ENCODE data around the gene ATAD3C. TPM values are rescaled to one million over a fixed set of nuclear protein-coding genes. Genes with fewer than 3 reads are reported as not detected.
A peak's percentile ranks its signal among the peaks of the same experiment; 100 is the strongest.

ATAD3C gene
- polyA plus RNA-seq, 2 of the 4 experiments (the other 2 are of a cell fraction): not detected

DNA sequence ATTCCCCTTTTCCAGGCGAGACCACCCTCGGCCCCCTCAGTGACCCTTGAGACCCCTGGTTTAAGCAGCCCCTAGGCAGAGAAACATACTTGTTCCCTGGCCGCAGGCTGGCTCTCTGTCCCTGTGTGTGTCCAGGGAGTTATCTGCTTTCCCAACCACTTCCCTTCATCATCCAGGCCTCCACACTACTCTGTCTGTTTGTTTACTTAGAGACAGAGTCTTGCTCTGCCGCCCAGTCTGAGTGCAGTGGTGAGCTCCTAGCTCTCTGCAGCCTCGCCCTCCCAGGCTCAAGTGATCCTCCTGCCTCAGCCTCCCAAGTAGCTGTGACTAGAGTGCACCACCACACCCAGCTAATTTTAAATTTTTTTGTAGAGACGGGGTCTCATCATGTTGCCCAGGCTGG, 19.8 kb upstream of the ATAD3C start:
- WGBS (ENCODE audit: missing lambda C conversion rate): 62% methylated on average over 6 of the region's 6 CpGs
- peaks cover 40% of the 10 kb centered on the region for H3K4me1 ChIP-seq
- TF ChIP-seq FOSB (CRISPR knock-in tag; IDR thresholded peaks at IDR 0.05): no peak
- no peak for TF ChIP-seq CHD2 (IDR thresholded peaks at IDR 0.05; ENCODE audit: low read length, partially characterized antibody)
- TF ChIP-seq TP53 (CRISPR knock-in tag; IDR thresholded peaks at IDR 0.05): no peak
- no peak for TF ChIP-seq NR3C1 (IDR thresholded peaks at IDR 0.05)
- TF ChIP-seq CBX8 (IDR thresholded peaks at IDR 0.05): no peak
- TF ChIP-seq NPAS2 (CRISPR knock-in tag; IDR thresholded peaks at IDR 0.05; ENCODE audit: borderline replicate concordance): no peak
- TF ChIP-seq, protein P1, sequence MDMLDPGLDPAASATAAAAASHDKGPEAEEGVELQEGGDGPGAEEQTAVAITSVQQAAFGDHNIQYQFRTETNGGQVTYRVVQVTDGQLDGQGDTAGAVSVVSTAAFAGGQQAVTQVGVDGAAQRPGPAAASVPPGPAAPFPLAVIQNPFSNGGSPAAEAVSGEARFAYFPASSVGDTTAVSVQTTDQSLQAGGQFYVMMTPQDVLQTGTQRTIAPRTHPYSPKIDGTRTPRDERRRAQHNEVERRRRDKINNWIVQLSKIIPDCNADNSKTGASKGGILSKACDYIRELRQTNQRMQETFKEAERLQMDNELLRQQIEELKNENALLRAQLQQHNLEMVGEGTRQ (IDR thresholded peaks at IDR 0.05): no peak
- H3K4me3 ChIP-seq: no peak overlapping the region
- 0 out of 6 replicates have a peak, but pooled peaks of 1 of the 2 experiments have one; percentile 5 for ATAC-seq
- POLR2A ChIA-PET: interaction anchor here (1.0 kb wide), 1 partner anchor 21 kb away, joined by 3 read pairs; no protein-coding TSS in a partner anchor
- FAIRE-seq: no peak
- peak in 1 of 2 experiments; percentile 14 for DNase-seq (ENCODE audit: low read depth in 1 of 2, low spot score in 1 of 2)
- peak overlapping the region in 1 of 2 experiments; percentile 76; a peak in 3 of 6 replicates for H3K27ac ChIP-seq
- CTCF ChIA-PET: interaction anchor here (1.0 to 2.1 kb wide), 4 partner anchors 7 to 75 kb away, joined by 3 to 12 read pairs (median 4); no protein-coding TSS in a partner anchor
- no peaks in the 10 kb centered on the region for H3K9me3 ChIP-seq
- no peak overlapping the region for H3K4me2 ChIP-seq

DNA sequence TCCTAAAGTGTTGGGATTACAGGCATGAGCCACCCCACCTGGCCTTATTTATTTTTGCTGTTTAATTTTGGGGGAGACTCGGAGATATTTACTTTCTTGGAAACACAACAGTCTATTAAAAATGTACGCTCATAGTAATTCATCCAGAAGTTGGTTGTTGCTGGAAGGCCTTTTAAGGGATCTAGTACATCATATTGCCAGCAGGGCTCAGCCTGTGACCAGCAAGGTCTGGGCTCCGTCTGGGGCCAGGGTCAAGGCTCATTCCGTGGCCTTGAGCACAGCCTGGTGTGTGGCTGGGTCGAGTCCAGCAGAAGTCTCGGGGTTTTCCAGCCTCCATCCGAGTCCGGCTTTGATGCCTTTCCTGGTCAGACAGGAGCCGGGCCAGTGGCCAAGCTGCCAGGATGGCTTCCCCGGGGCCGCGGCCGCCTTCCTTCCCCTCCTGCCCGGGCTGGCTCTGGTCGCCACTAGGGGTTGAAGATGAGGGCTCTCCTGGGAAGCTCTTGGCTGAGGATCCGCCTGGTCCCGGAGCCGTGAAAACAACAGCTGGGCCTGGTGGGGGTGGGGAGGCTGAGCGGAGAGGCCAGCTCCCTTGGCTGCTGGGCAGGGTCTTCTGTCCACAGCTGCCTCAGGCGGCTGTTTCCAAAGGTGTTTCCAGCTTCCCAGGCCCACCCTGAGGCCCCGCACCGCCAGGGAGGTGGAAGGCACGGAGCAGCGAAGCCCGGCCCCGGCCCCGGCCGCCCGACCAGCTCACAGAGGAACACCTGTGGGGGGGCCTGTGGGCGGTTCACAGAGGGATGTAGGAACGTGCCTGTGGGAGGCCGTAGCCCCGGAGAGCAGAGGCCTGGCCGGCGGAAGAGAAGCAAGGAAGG, 19.1 kb upstream of the ATAD3C start:
- FAIRE-seq (no peak), ATAC-seq (peak; percentile 30 to 63; a peak in 3 of 6 replicates), DNase-seq (ENCODE audit: low read depth in 1 of 2, low spot score in 1 of 2) (peak in 1 of 2 experiments; percentile 36)
- TF ChIP-seq RFX5 (IDR thresholded peaks at IDR 0.05): no peak
- TF ChIP-seq, protein P2, sequence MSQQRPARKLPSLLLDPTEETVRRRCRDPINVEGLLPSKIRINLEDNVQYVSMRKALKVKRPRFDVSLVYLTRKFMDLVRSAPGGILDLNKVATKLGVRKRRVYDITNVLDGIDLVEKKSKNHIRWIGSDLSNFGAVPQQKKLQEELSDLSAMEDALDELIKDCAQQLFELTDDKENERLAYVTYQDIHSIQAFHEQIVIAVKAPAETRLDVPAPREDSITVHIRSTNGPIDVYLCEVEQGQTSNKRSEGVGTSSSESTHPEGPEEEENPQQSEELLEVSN (IDR thresholded peaks at IDR 0.05; ENCODE audit: borderline replicate concordance, low read depth): no peak
- TF ChIP-seq, protein P3, sequence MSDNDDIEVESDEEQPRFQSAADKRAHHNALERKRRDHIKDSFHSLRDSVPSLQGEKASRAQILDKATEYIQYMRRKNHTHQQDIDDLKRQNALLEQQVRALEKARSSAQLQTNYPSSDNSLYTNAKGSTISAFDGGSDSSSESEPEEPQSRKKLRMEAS (IDR thresholded peaks at IDR 0.05): no peak
- TF ChIP-seq, protein P4, sequence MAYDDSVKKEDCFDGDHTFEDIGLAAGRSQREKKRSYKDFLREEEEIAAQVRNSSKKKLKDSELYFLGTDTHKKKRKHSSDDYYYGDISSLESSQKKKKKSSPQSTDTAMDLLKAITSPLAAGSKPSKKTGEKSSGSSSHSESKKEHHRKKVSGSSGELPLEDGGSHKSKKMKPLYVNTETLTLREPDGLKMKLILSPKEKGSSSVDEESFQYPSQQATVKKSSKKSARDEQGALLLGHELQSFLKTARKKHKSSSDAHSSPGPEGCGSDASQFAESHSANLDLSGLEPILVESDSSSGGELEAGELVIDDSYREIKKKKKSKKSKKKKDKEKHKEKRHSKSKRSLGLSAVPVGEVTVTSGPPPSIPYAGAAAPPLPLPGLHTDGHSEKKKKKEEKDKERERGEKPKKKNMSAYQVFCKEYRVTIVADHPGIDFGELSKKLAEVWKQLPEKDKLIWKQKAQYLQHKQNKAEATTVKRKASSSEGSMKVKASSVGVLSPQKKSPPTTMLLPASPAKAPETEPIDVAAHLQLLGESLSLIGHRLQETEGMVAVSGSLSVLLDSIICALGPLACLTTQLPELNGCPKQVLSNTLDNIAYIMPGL (CRISPR knock-in tag; IDR thresholded peaks at IDR 0.05; ENCODE audit: borderline replicate concordance): no peak
- TF ChIP-seq, protein P5, sequence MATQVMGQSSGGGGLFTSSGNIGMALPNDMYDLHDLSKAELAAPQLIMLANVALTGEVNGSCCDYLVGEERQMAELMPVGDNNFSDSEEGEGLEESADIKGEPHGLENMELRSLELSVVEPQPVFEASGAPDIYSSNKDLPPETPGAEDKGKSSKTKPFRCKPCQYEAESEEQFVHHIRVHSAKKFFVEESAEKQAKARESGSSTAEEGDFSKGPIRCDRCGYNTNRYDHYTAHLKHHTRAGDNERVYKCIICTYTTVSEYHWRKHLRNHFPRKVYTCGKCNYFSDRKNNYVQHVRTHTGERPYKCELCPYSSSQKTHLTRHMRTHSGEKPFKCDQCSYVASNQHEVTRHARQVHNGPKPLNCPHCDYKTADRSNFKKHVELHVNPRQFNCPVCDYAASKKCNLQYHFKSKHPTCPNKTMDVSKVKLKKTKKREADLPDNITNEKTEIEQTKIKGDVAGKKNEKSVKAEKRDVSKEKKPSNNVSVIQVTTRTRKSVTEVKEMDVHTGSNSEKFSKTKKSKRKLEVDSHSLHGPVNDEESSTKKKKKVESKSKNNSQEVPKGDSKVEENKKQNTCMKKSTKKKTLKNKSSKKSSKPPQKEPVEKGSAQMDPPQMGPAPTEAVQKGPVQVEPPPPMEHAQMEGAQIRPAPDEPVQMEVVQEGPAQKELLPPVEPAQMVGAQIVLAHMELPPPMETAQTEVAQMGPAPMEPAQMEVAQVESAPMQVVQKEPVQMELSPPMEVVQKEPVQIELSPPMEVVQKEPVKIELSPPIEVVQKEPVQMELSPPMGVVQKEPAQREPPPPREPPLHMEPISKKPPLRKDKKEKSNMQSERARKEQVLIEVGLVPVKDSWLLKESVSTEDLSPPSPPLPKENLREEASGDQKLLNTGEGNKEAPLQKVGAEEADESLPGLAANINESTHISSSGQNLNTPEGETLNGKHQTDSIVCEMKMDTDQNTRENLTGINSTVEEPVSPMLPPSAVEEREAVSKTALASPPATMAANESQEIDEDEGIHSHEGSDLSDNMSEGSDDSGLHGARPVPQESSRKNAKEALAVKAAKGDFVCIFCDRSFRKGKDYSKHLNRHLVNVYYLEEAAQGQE (IDR thresholded peaks at IDR 0.05): no peak
- TF ChIP-seq, protein P1 (IDR thresholded peaks at IDR 0.05): no peak
- TF ChIP-seq, protein P6, sequence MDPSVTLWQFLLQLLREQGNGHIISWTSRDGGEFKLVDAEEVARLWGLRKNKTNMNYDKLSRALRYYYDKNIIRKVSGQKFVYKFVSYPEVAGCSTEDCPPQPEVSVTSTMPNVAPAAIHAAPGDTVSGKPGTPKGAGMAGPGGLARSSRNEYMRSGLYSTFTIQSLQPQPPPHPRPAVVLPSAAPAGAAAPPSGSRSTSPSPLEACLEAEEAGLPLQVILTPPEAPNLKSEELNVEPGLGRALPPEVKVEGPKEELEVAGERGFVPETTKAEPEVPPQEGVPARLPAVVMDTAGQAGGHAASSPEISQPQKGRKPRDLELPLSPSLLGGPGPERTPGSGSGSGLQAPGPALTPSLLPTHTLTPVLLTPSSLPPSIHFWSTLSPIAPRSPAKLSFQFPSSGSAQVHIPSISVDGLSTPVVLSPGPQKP (IDR thresholded peaks at IDR 0.05; ENCODE audit: low read depth, low read length): no peak
- Histone ChIP-seq H3K4me2 (no peak overlapping the region), H3K4me1 (peaks cover 40% of the 10 kb centered on the region), H3K27ac (peak overlapping the region in 1 of 2 experiments; percentile 76; a peak in 3 of 6 replicates), H3K9me3 (no peaks in the 10 kb centered on the region), H3K4me3 (no peak overlapping the region)
- POLR2A ChIA-PET: no interaction called here
- CTCF ChIA-PET: interaction anchor here (0.6 to 2.1 kb wide), 6 partner anchors 8 to 74 kb away, joined by 3 to 12 read pairs (median 4); no protein-coding TSS in a partner anchor
- WGBS (ENCODE audit: missing lambda C conversion rate): 36% methylated on average over 8 of the region's 35 CpGs

All from A549 (cell line).